ENCODE measurements around the gene SLC22A23.

The SLC22A23 gene

DNA sequence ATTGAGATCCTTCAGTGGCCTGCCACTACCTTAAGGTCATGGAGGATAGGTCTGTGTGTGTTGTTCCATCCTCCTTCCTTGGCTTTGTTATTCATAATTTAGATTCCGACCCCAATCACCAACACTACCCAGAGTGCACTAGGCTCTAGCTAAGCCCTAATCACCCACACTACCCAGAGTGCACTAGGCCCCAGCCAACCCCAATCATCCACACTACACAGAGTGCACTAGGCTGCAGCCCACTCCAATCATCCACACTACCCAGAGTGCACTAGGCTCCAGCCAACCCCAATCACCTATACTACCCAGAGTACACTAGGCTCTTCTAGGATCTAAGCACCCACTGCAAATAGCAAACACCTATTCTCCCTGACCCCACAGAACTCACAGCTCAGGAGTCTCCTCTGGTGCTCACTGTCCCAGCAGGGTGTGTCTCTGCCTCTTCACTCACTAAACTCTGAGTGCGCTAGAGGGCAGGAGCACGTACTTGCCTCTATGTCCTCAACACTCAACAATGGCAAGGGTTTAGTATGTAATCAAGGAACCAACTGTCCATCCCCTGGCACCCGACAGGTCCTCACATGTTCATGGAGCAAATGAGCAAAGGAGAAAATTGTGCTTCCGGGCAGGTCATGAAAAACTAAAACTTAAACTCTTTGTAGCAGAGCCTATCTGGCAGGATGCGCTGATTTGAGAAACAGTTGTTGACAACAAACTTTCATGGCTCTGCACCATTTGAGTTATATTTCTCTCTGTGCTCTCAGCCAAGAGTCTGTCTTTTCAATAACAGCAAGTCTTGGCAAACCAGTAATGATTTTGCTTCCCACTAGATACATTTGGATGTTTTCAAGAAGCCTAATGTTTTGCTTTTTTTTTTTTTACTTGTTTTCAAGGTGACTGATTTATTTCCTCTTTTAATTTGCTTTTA is 54.3 kb downstream of the SLC22A23 start:
- H3K27me3 ChIP-seq (ENCODE audit: insufficient read depth, low read length) = no peaks in the 10 kb centered on the region
- H3K79me2 ChIP-seq (ENCODE audit: control insufficient read depth, insufficient read depth, low read length, unreplicated experiment) = no peaks in the 10 kb centered on the region

GRCh38 chr6:3400162-3400561 is 56.7 kb downstream of the SLC22A23 start:
- Histone ChIP-seq H3K36me3 (ENCODE audit: insufficient read depth, low read length) (no peaks in the 10 kb centered on the region), H3K4me1 (ENCODE audit: control insufficient read depth, insufficient read depth, low read length, unreplicated experiment) (peaks cover 6% of the 10 kb centered on the region), H2AFZ (ENCODE audit: low read length, unreplicated experiment) (no peak overlapping the region), H3K79me2 (ENCODE audit: control insufficient read depth, insufficient read depth, low read length, unreplicated experiment) (no peaks in the 10 kb centered on the region), H3K27me3 (ENCODE audit: insufficient read depth, low read length) (no peaks in the 10 kb centered on the region), H3K27ac (ENCODE audit: low read depth, low read length) (no peak overlapping the region), H3K4me3 (ENCODE audit: low read depth, low read length) (no peak overlapping the region)

More for the DNA sequence above, 54.3 kb downstream of the SLC22A23 start:
- H3K4me1 ChIP-seq (ENCODE audit: control insufficient read depth, insufficient read depth, low read length, unreplicated experiment) = peaks cover 30% of the 10 kb centered on the region
- no peak overlapping the region for H2AFZ ChIP-seq (ENCODE audit: low read length, unreplicated experiment)
- no peak overlapping the region for H3K27ac ChIP-seq (ENCODE audit: low read depth, low read length)
- no peaks in the 10 kb centered on the region for H3K36me3 ChIP-seq (ENCODE audit: insufficient read depth, low read length)
- no peak overlapping the region for H3K4me3 ChIP-seq (ENCODE audit: low read depth, low read length)

- no peak overlapping the region for H3K27ac ChIP-seq (ENCODE audit: low read depth, low read length)
Observed at GRCh38 chr6:3398755-3399696, 57.8 kb downstream of the SLC22A23 start.

DNA sequence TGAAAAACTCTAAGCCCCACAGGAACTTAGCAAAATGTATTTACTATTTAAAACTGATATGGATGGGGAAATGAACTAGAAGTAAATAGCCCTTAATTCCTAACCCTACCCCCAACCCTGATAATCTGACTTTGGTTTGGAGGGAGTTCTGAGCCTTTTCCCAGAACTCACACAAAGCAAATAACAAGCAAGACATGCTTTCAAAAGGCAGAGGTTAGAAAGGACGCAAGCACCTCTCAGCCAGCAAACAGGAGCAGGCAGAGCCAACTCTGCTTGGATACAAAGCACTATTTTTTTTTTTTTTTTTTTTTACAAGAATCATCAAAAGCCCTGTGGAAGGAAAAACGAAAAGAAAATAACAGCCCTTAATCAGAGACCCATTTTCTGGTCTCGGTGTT is 58.7 kb downstream of the SLC22A23 start:
- Histone ChIP-seq H2AFZ (ENCODE audit: low read length, unreplicated experiment) (no peak overlapping the region), H3K4me1 (ENCODE audit: control insufficient read depth, insufficient read depth, low read length, unreplicated experiment) (peaks cover 5% of the 10 kb centered on the region), H3K79me2 (ENCODE audit: control insufficient read depth, insufficient read depth, low read length, unreplicated experiment) (no peaks in the 10 kb centered on the region), H3K27me3 (ENCODE audit: insufficient read depth, low read length) (no peaks in the 10 kb centered on the region), H3K27ac (ENCODE audit: low read depth, low read length) (no peak overlapping the region), H3K4me3 (ENCODE audit: low read depth, low read length) (no peak overlapping the region), H3K36me3 (ENCODE audit: insufficient read depth, low read length) (no peaks in the 10 kb centered on the region)

More at GRCh38 chr6:3398755-3399696, 57.8 kb downstream of the SLC22A23 start:
- H3K27me3 ChIP-seq (ENCODE audit: insufficient read depth, low read length) = no peaks in the 10 kb centered on the region
- H3K36me3 ChIP-seq (ENCODE audit: insufficient read depth, low read length) = no peaks in the 10 kb centered on the region
- H3K4me1 ChIP-seq (ENCODE audit: control insufficient read depth, insufficient read depth, low read length, unreplicated experiment) = peaks cover 5% of the 10 kb centered on the region
- H3K4me3 ChIP-seq (ENCODE audit: low read depth, low read length) = no peak overlapping the region
- H3K79me2 ChIP-seq (ENCODE audit: control insufficient read depth, insufficient read depth, low read length, unreplicated experiment) = no peaks in the 10 kb centered on the region
- H2AFZ ChIP-seq (ENCODE audit: low read length, unreplicated experiment) = no peak overlapping the region

- Histone ChIP-seq H3K36me3 (ENCODE audit: insufficient read depth, low read length) (no peaks in the 10 kb centered on the region), H3K79me2 (ENCODE audit: control insufficient read depth, insufficient read depth, low read length, unreplicated experiment) (no peaks in the 10 kb centered on the region), H3K27ac (ENCODE audit: low read depth, low read length) (no peak overlapping the region), H3K4me3 (ENCODE audit: low read depth, low read length) (no peak overlapping the region), H2AFZ (ENCODE audit: low read length, unreplicated experiment) (no peak overlapping the region), H3K4me1 (ENCODE audit: control insufficient read depth, insufficient read depth, low read length, unreplicated experiment) (peaks cover 11% of the 10 kb centered on the region), H3K27me3 (ENCODE audit: insufficient read depth, low read length) (no peaks in the 10 kb centered on the region)
Observed at GRCh38 chr6:3397229-3398164, 59.4 kb downstream of the SLC22A23 start.

GRCh38 chr6:3396503-3397180 is 60.2 kb downstream of the SLC22A23 start:
- no peak overlapping the region for H3K4me3 ChIP-seq (ENCODE audit: low read depth, low read length)
- peaks cover 17% of the 10 kb centered on the region for H3K4me1 ChIP-seq (ENCODE audit: control insufficient read depth, insufficient read depth, low read length, unreplicated experiment)
- H3K36me3 ChIP-seq (ENCODE audit: insufficient read depth, low read length) = no peaks in the 10 kb centered on the region
- no peaks in the 10 kb centered on the region for H3K79me2 ChIP-seq (ENCODE audit: control insufficient read depth, insufficient read depth, low read length, unreplicated experiment)
- no peaks in the 10 kb centered on the region for H3K27me3 ChIP-seq (ENCODE audit: insufficient read depth, low read length)
- H3K27ac ChIP-seq (ENCODE audit: low read depth, low read length) = no peak overlapping the region
- H2AFZ ChIP-seq (ENCODE audit: low read length, unreplicated experiment) = no peak overlapping the region

DNA sequence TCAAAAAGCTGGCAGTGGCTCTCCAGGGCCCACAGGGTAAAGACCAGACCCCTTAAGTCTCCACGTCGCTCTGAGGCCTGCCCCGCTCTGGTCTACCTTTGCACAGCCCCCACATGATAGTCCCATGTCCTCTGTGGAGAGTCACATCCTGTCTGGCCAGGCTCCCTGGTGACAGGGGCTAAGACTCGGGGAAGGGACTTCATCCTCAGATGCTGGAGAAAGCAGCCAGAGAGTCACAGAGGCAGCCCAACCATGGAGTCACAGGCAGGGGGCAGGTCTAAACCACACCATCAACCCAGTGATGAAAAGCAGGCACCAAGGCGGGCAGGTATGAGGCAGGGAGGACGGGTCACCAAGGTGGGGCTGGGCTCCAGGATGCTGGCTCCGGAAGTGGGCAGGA is 62.2 kb downstream of the SLC22A23 start:
- no peaks in the 10 kb centered on the region for H3K36me3 ChIP-seq (ENCODE audit: insufficient read depth, low read length)
- no peaks in the 10 kb centered on the region for H3K27me3 ChIP-seq (ENCODE audit: insufficient read depth, low read length)
- no peak overlapping the region for H3K27ac ChIP-seq (ENCODE audit: low read depth, low read length)
- H2AFZ ChIP-seq (ENCODE audit: low read length, unreplicated experiment) = no peak overlapping the region
- peaks cover 32% of the 10 kb centered on the region for H3K4me1 ChIP-seq (ENCODE audit: control insufficient read depth, insufficient read depth, low read length, unreplicated experiment)
- H3K79me2 ChIP-seq (ENCODE audit: control insufficient read depth, insufficient read depth, low read length, unreplicated experiment) = no peaks in the 10 kb centered on the region
- H3K4me3 ChIP-seq (ENCODE audit: low read depth, low read length) = no peak overlapping the region

DNA sequence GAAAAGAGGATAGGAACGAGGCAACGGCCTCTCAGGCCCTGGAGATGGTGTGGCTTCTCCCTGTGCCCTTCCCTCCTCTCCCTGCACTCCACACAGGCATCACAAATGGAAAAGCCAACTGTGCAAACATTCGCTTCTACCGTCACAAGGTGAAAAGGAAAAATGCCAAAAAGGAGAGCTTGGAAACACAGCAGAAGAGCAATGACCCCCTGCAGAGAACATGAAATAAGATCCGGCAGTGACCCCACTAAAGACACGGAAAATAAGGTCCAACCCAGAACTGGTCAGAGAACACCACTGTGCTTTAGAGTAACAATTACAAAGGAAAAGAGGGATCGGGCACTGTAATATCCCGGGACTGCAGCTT is 63.0 kb downstream of the SLC22A23 start:
- Histone ChIP-seq H3K27ac (ENCODE audit: low read depth, low read length) (no peak overlapping the region), H3K4me1 (ENCODE audit: control insufficient read depth, insufficient read depth, low read length, unreplicated experiment) (peaks cover 38% of the 10 kb centered on the region), H3K4me3 (ENCODE audit: low read depth, low read length) (no peak overlapping the region), H3K79me2 (ENCODE audit: control insufficient read depth, insufficient read depth, low read length, unreplicated experiment) (no peaks in the 10 kb centered on the region), H3K36me3 (ENCODE audit: insufficient read depth, low read length) (no peaks in the 10 kb centered on the region), H2AFZ (ENCODE audit: low read length, unreplicated experiment) (no peak overlapping the region), H3K27me3 (ENCODE audit: insufficient read depth, low read length) (no peaks in the 10 kb centered on the region)

GRCh38 chr6:3392930-3393835 is 63.7 kb downstream of the SLC22A23 start:
- no peak overlapping the region for H3K27ac ChIP-seq (ENCODE audit: low read depth, low read length)
- no peak overlapping the region for H3K4me3 ChIP-seq (ENCODE audit: low read depth, low read length)
- no peaks in the 10 kb centered on the region for H3K36me3 ChIP-seq (ENCODE audit: insufficient read depth, low read length)
- no peaks in the 10 kb centered on the region for H3K79me2 ChIP-seq (ENCODE audit: control insufficient read depth, insufficient read depth, low read length, unreplicated experiment)
- H2AFZ ChIP-seq (ENCODE audit: low read length, unreplicated experiment) = no peak overlapping the region
- no peaks in the 10 kb centered on the region for H3K27me3 ChIP-seq (ENCODE audit: insufficient read depth, low read length)
- peaks cover 38% of the 10 kb centered on the region for H3K4me1 ChIP-seq (ENCODE audit: control insufficient read depth, insufficient read depth, low read length, unreplicated experiment)

Data from ACC112 (cell line).